SK-N-SH (cell line): ENCODE data around the gene ZFYVE16. TPM values are rescaled to one million over a fixed set of nuclear protein-coding genes. Genes with fewer than 3 reads are reported as not detected.

Source experiments
- CTCF ChIA-PET: fragments of 300-600, 350-600 bp; formaldehyde crosslinking; extraction: SDS; loops from one replicate; lab custom pipeline; 2021; lab: Yijun Ruan, JAX
- POLR2A ChIA-PET: fragments of 350-600 bp; sonication (Branson Sonifier 250); formaldehyde crosslinking; extraction: SDS; loops from one replicate; lab custom pipeline; 2020; ENCODE audit warnings: antibody characterized with exemption, inconsistent platforms; lab: Yijun Ruan, JAX
- DNase-seq: peaks from one replicate; pipeline ENCODE4 v3.0.0; 2012
- H2AFZ ChIP-seq: fragments of 200-600 bp; sonication (generic); 2 replicates; pipeline ENCODE4 v1.8.1; 2016; ENCODE audit warnings: antibody characterized with exemption, mild to moderate bottlenecking, low read depth
- H3F3A ChIP-seq: fragments of 200-600 bp; sonication (generic); replicated peaks from 2 replicates; pipeline ENCODE3; 2016; ENCODE audit warnings: antibody characterized with exemption, mild to moderate bottlenecking; ENCODE audit not compliant: insufficient read depth
- H3K27ac ChIP-seq, 2 experiments: fragments of 200-500 bp in 1 of 2; fragments of 200-600 bp in 1 of 2; sonication (Bioruptor generic) in 1 of 2; sonication (generic), shearing (Covaris generic) in 1 of 2; 2 replicates each; pipeline versions ENCODE4 v1.5.1 to v1.6.1; 2014 to 2016; ENCODE audit warnings: low read depth in 2 of 2, inconsistent platforms in 1 of 2, low read length in 1 of 2, mild to moderate bottlenecking in 1 of 2, mixed read lengths in 1 of 2
- H3K27me3 ChIP-seq: fragments of 200-600 bp; sonication (generic), shearing (Covaris generic); 2 replicates; pipeline ENCODE4 v1.6.1; 2016; ENCODE audit warnings: mixed run types; ENCODE audit not compliant: insufficient read depth
- H3K36me3 ChIP-seq, 2 experiments: fragments of 200-500 bp in 1 of 2; fragments of 200-600 bp in 1 of 2; sonication (Bioruptor generic) in 1 of 2; sonication (generic) in 1 of 2; replicated peaks in 1 of 2; 2 replicates each; pipeline versions ENCODE3 to v1.5.1; 2014 to 2016; ENCODE audit warnings: low read length in 1 of 2, mild to moderate bottlenecking in 1 of 2; ENCODE audit not compliant: insufficient read depth in 2 of 2, control insufficient read depth in 1 of 2
- H3K4me1 ChIP-seq, 2 experiments: fragments of 200-500 bp in 1 of 2; fragments of 200-600 bp in 1 of 2; sonication (Bioruptor generic) in 1 of 2; sonication (generic), shearing (Covaris generic) in 1 of 2; 2 replicates each; pipeline versions ENCODE4 v1.5.1 to v1.6.1; 2014 to 2016; ENCODE audit warnings: low read depth in 1 of 2, low read length in 1 of 2, mixed run types in 1 of 2; ENCODE audit not compliant: insufficient read depth in 2 of 2, control insufficient read depth in 1 of 2
- H3K4me2 ChIP-seq: fragments of 200-600 bp; sonication (generic), shearing (Covaris generic); 2 replicates; pipeline ENCODE4 v1.6.1; 2017; ENCODE audit warnings: mixed run types
- H3K4me3 ChIP-seq, 2 experiments: fragments of 200-500 bp in 1 of 2; fragments of 200-600 bp in 1 of 2; sonication (Bioruptor generic) in 1 of 2; sonication (generic), shearing (Covaris generic) in 1 of 2; 2 replicates each; pipeline versions ENCODE4 v1.5.1 to v1.8.1; 2014 to 2016; ENCODE audit warnings: low read depth in 2 of 2, inconsistent platforms in 1 of 2, low read length in 1 of 2, mild to moderate bottlenecking in 1 of 2, mixed read lengths in 1 of 2, moderate library complexity in 1 of 2
- H3K79me2 ChIP-seq: fragments of 200-600 bp; sonication (generic); 2 replicates; pipeline ENCODE4 v1.8.1; 2017; ENCODE audit warnings: mild to moderate bottlenecking; ENCODE audit not compliant: insufficient read depth
- H3K9ac ChIP-seq: fragments of 200-600 bp; sonication (generic); 2 replicates; pipeline ENCODE4 v1.6.1; 2017; ENCODE audit warnings: mixed run types
- H3K9me2 ChIP-seq: fragments of 200-600 bp; sonication (generic); 2 replicates; pipeline ENCODE4 v1.6.1; 2017; ENCODE audit warnings: mixed run types
- H3K9me3 ChIP-seq: fragments of 200-600 bp; sonication (generic); 2 replicates; pipeline ENCODE4 v1.6.1; 2017; ENCODE audit warnings: mixed run types, mild to moderate bottlenecking, moderate library complexity
- H4K20me1 ChIP-seq: fragments of 200-600 bp; sonication (generic); 2 replicates; pipeline ENCODE4 v1.6.1; 2017; ENCODE audit warnings: mild to moderate bottlenecking, mixed run types; ENCODE audit not compliant: insufficient read depth
- ELF1 ChIP-seq: IDR thresholded peaks from 2 replicates; pipeline ENCODE4 v1.4.0; 2012
- EP300 ChIP-seq, 2 experiments: IDR thresholded peaks; 2 replicates each; pipeline versions ENCODE4 v1.4.0 to v1.6.1; 2012; ENCODE audit warnings: borderline replicate concordance in 1 of 2, low read depth in 1 of 2, low read length in 1 of 2
- FOXM1 ChIP-seq: IDR thresholded peaks from 2 replicates; pipeline ENCODE4 v1.4.0; 2012; ENCODE audit warnings: low read depth, mild to moderate bottlenecking
- GABPA ChIP-seq: IDR thresholded peaks from 2 replicates; pipeline ENCODE4 v1.4.0; 2012; ENCODE audit warnings: low read depth, mild to moderate bottlenecking
- GATA2 ChIP-seq: sonication (generic); formaldehyde crosslinking; IDR thresholded peaks from 2 replicates; pipeline ENCODE4 v1.5.0; 2020; ENCODE audit warnings: mild to moderate bottlenecking, missing genetic modification reagents
- JUND ChIP-seq: IDR thresholded peaks from 2 replicates; pipeline ENCODE4 v1.4.0; 2012
- MEF2A ChIP-seq: IDR thresholded peaks from 2 replicates; pipeline ENCODE4 v1.4.0; 2012; ENCODE audit warnings: low read depth, borderline replicate concordance
- NRF1 ChIP-seq: IDR thresholded peaks from 2 replicates; pipeline ENCODE4 v1.6.1; 2012; ENCODE audit warnings: low read depth, mild to moderate bottlenecking, low read length
- RFX5 ChIP-seq: IDR thresholded peaks from 2 replicates; pipeline ENCODE4 v1.6.1; 2012; ENCODE audit warnings: mild to moderate bottlenecking, improper control_type of control experiment, low read length
- RXRA ChIP-seq: IDR thresholded peaks from 2 replicates; pipeline ENCODE4 v1.4.0; 2012; ENCODE audit warnings: low read depth, mild to moderate bottlenecking, borderline replicate concordance
- SIN3A ChIP-seq: IDR thresholded peaks from 2 replicates; pipeline ENCODE4 v1.6.1; 2012; ENCODE audit warnings: low read depth, mild to moderate bottlenecking, low read length, moderate library complexity, borderline replicate concordance
- SMC3 ChIP-seq: IDR thresholded peaks from 2 replicates; pipeline ENCODE4 v1.6.1; 2012; ENCODE audit warnings: low read depth, low read length, improper control_type of control experiment
- TAF1 ChIP-seq: IDR thresholded peaks from 2 replicates; pipeline ENCODE4 v1.6.1; 2012; ENCODE audit warnings: low read depth, mild to moderate bottlenecking, low read length, moderate library complexity, borderline replicate concordance
- TCF12 ChIP-seq: IDR thresholded peaks from 2 replicates; pipeline ENCODE4 v1.4.0; 2012
- TEAD4 ChIP-seq: IDR thresholded peaks from 2 replicates; pipeline ENCODE4 v1.4.0; 2012; ENCODE audit warnings: mild to moderate bottlenecking, borderline replicate concordance; ENCODE audit not compliant: insufficient read depth
- WGBS: methylation state at CpG from one replicate; pipeline ENCODE4 v1.1.6; 2017; ENCODE audit warnings: low lambda C conversion rate; 5-methylcytosine and 5-hydroxymethylcytosine counted together
- polyA plus RNA-seq, 3 experiments: library from polyadenylated mRNA; depleted of rRNA; stranded (reverse); fragments of >200 nt; gene quantifications; 2 replicates each; pipeline ENCODE4 v1.2.3, GENCODE V29; 2012
- TF ChIP-seq, protein P1 (sequence below): IDR thresholded peaks from 2 replicates; pipeline ENCODE4 v1.4.0; 2012; ENCODE audit warnings: low read depth, borderline replicate concordance
- TF ChIP-seq, protein P2 (sequence below): IDR thresholded peaks from 2 replicates; pipeline ENCODE4 v1.6.1; 2012; ENCODE audit warnings: mild to moderate bottlenecking, low read depth, low read length, moderate library complexity
- TF ChIP-seq, protein P3 (sequence below): fragments of 200-600 bp; sonication (generic); IDR thresholded peaks from 2 replicates; pipeline ENCODE4 v1.6.1; 2017; ENCODE audit warnings: antibody characterized with exemption, mild to moderate bottlenecking, moderate library complexity
- TF ChIP-seq, protein P4 (sequence below): fragments of 150-350 bp; IDR thresholded peaks from 2 replicates; pipeline ENCODE4 v1.6.1; 2016; ENCODE audit warnings: mild to moderate bottlenecking, low read depth, low read length

ZFYVE16 gene
- polyA plus RNA-seq, 1 of the 3 experiments (the other 2 are of a cell fraction) = 3.3 TPM

DNA sequence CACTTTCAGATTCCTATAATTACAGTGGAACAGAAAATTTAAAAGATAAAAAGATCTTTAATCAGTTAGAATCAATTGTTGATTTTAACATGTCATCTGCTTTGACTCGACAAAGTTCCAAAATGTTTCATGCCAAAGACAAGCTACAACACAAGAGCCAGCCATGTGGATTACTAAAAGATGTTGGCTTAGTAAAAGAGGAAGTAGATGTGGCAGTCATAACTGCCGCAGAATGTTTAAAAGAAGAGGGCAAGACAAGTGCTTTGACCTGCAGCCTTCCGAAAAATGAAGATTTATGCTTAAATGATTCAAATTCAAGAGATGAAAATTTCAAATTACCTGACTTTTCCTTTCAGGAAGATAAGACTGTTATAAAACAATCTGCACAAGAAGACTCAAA is 29.5 kb downstream of the ZFYVE16 start (continued):
- TF ChIP-seq, protein P1, sequence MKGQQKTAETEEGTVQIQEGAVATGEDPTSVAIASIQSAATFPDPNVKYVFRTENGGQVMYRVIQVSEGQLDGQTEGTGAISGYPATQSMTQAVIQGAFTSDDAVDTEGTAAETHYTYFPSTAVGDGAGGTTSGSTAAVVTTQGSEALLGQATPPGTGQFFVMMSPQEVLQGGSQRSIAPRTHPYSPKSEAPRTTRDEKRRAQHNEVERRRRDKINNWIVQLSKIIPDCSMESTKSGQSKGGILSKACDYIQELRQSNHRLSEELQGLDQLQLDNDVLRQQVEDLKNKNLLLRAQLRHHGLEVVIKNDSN = no peak
- TF ChIP-seq RFX5 (no peak), ELF1 (no peak), JUND (no peak)

DNA sequence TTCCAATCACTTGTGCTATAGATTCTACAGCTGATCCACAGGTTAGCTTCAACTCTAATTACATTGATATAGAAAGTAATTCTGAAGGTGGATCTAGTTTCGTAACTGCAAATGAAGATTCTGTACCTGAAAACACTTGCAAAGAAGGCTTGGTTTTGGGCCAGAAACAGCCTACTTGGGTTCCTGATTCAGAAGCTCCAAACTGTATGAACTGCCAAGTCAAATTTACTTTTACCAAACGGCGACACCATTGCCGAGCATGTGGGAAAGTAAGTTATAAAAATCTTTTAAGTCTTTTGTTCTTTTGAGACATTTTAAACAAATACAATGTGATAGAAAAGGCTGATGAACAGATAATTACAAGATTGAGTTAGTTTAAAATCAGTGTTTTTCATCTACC is 30.9 kb downstream of the ZFYVE16 start:
- Histone ChIP-seq H3F3A (peaks cover 6% of the 10 kb centered on the region), H3K27ac (no peak overlapping the region), H3K4me3 (no peak overlapping the region), H3K79me2 (peaks cover 15% of the 10 kb centered on the region; the same call in 1 of the 2 replicates), H4K20me1 (no peaks in the 10 kb centered on the region), H3K4me2 (no peak overlapping the region), H2AFZ (no peak overlapping the region), H3K36me3 (peaks cover 46 to 67% of the 10 kb centered on the region in 2 experiments), H3K9ac (no peak overlapping the region), H3K9me2 (no peaks in the 10 kb centered on the region), H3K4me1 (no peaks in the 10 kb centered on the region), H3K9me3 (no peaks in the 10 kb centered on the region), H3K27me3 (no peaks in the 10 kb centered on the region)
- ChIA-PET POLR2A (no interaction called here), CTCF (interaction anchor here (1.0 kb wide), 1 partner anchor 43 kb away, joined by 3 read pairs; no protein-coding TSS in a partner anchor)
- DNase-seq = no peak
- 95% methylated on average over 4 of the region's 4 CpGs for WGBS
- TF ChIP-seq TAF1 (no peak), SIN3A (no peak), MEF2A (no peak)

DNA sequence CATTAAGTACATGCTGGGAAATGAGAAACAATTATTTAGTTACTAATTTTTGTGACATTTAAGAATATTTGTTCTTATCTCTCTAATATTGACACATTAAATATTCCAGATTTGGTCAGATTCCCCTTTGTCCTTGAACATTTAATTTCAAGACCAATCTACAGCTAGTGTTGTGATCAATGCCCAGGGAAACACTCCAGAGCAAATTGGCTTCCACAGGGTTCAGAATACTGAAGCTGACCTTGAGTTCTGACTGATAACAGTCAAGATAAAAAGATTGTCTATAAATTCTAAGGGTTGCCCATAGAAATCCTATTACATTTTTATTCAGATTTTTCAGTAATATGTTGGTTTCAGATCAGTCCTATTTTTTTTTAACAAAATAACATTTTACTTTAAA is 31.3 kb downstream of the ZFYVE16 start:
- Histone ChIP-seq H2AFZ (no peak overlapping the region), H3K79me2 (peaks cover 15% of the 10 kb centered on the region; the same call in 1 of the 2 replicates), H3K27me3 (no peaks in the 10 kb centered on the region), H3K9me3 (no peaks in the 10 kb centered on the region), H3F3A (peaks cover 6% of the 10 kb centered on the region), H4K20me1 (no peaks in the 10 kb centered on the region), H3K9ac (no peak overlapping the region), H3K4me2 (no peak overlapping the region), H3K9me2 (no peaks in the 10 kb centered on the region), H3K36me3 (peaks cover 50 to 68% of the 10 kb centered on the region in 2 experiments), H3K4me3 (no peak overlapping the region), H3K4me1 (no peaks in the 10 kb centered on the region), H3K27ac (no peak overlapping the region)
- ChIA-PET POLR2A (no interaction called here), CTCF (no interaction called here)
- DNase-seq = no peak
- TF ChIP-seq TCF12 = no peak
- TF ChIP-seq GABPA = no peak
- TF ChIP-seq RXRA = no peak
- no peak for TF ChIP-seq ELF1
- TF ChIP-seq SMC3 = no peak
- no peak for TF ChIP-seq NRF1
- TF ChIP-seq, protein P2, sequence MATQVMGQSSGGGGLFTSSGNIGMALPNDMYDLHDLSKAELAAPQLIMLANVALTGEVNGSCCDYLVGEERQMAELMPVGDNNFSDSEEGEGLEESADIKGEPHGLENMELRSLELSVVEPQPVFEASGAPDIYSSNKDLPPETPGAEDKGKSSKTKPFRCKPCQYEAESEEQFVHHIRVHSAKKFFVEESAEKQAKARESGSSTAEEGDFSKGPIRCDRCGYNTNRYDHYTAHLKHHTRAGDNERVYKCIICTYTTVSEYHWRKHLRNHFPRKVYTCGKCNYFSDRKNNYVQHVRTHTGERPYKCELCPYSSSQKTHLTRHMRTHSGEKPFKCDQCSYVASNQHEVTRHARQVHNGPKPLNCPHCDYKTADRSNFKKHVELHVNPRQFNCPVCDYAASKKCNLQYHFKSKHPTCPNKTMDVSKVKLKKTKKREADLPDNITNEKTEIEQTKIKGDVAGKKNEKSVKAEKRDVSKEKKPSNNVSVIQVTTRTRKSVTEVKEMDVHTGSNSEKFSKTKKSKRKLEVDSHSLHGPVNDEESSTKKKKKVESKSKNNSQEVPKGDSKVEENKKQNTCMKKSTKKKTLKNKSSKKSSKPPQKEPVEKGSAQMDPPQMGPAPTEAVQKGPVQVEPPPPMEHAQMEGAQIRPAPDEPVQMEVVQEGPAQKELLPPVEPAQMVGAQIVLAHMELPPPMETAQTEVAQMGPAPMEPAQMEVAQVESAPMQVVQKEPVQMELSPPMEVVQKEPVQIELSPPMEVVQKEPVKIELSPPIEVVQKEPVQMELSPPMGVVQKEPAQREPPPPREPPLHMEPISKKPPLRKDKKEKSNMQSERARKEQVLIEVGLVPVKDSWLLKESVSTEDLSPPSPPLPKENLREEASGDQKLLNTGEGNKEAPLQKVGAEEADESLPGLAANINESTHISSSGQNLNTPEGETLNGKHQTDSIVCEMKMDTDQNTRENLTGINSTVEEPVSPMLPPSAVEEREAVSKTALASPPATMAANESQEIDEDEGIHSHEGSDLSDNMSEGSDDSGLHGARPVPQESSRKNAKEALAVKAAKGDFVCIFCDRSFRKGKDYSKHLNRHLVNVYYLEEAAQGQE = no peak
- no peak for TF ChIP-seq EP300 (IDR thresholded peaks at IDR 0.05; ENCODE audit: borderline replicate concordance in 1 of 2, low read depth in 1 of 2, low read length in 1 of 2)
- no peak for TF ChIP-seq TEAD4
- TF ChIP-seq FOXM1 = no peak
- TF ChIP-seq, protein P3, sequence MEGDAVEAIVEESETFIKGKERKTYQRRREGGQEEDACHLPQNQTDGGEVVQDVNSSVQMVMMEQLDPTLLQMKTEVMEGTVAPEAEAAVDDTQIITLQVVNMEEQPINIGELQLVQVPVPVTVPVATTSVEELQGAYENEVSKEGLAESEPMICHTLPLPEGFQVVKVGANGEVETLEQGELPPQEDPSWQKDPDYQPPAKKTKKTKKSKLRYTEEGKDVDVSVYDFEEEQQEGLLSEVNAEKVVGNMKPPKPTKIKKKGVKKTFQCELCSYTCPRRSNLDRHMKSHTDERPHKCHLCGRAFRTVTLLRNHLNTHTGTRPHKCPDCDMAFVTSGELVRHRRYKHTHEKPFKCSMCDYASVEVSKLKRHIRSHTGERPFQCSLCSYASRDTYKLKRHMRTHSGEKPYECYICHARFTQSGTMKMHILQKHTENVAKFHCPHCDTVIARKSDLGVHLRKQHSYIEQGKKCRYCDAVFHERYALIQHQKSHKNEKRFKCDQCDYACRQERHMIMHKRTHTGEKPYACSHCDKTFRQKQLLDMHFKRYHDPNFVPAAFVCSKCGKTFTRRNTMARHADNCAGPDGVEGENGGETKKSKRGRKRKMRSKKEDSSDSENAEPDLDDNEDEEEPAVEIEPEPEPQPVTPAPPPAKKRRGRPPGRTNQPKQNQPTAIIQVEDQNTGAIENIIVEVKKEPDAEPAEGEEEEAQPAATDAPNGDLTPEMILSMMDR = no peak
- no peak for TF ChIP-seq TAF1
- no peak for TF ChIP-seq GATA2
- TF ChIP-seq, protein P4, sequence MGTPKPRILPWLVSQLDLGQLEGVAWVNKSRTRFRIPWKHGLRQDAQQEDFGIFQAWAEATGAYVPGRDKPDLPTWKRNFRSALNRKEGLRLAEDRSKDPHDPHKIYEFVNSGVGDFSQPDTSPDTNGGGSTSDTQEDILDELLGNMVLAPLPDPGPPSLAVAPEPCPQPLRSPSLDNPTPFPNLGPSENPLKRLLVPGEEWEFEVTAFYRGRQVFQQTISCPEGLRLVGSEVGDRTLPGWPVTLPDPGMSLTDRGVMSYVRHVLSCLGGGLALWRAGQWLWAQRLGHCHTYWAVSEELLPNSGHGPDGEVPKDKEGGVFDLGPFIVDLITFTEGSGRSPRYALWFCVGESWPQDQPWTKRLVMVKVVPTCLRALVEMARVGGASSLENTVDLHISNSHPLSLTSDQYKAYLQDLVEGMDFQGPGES = no peak
- TF ChIP-seq, protein P1 = no peak
